Measurements from ENCODE around the gene STN1. TPM values are rescaled to one million over a fixed set of nuclear protein-coding genes. Genes with fewer than 3 reads are reported as not detected.

STN1 gene
- polyA plus RNA-seq, 1 of the 3 experiments (the other 2 are of a cell fraction) = 22.1 TPM

- Histone ChIP-seq H3K79me2 (ENCODE audit: insufficient read depth) (no peaks in the 10 kb centered on the region), H3F3A (replicated peaks; ENCODE audit: insufficient read depth) (peaks cover 10% of the 10 kb centered on the region), H3K9ac (no peak overlapping the region), H3K9me2 (no peaks in the 10 kb centered on the region), H4K20me1 (ENCODE audit: insufficient read depth) (no peaks in the 10 kb centered on the region), H3K4me3 (ENCODE audit: low read depth in 2 of 2, low read length in 1 of 2) (no peak overlapping the region), H3K36me3 (replicated peaks in 1 of 2; ENCODE audit: control insufficient read depth in 1 of 2, insufficient read depth in 2 of 2, low read length in 1 of 2) (peaks cover 38% of the 10 kb centered on the region in 2 experiments), H3K9me3 (no peaks in the 10 kb centered on the region), H3K4me1 (ENCODE audit: control insufficient read depth in 1 of 2, insufficient read depth in 2 of 2, low read depth in 1 of 2, low read length in 1 of 2) (peaks cover 2 to 19% of the 10 kb centered on the region in 2 experiments), H3K27me3 (ENCODE audit: insufficient read depth) (no peaks in the 10 kb centered on the region), H2AFZ (ENCODE audit: low read depth) (no peak overlapping the region), H3K27ac (ENCODE audit: low read depth in 2 of 2, low read length in 1 of 2) (no peak overlapping the region), H3K4me2 (no peak overlapping the region)
- 88% methylated on average over 5 of the region's 5 CpGs for WGBS (ENCODE audit: low lambda C conversion rate)
- POLR2A ChIA-PET = no interaction called here
- no peak for DNase-seq
- no peak for TF ChIP-seq REST (IDR thresholded peaks at IDR 0.05; ENCODE audit: low read depth, low read length)
- no peak for TF ChIP-seq GATA2 (CRISPR knock-in tag; IDR thresholded peaks at IDR 0.05)
- TF ChIP-seq JUND (IDR thresholded peaks at IDR 0.05) = no peak
- no peak for TF ChIP-seq FOXM1 (IDR thresholded peaks at IDR 0.05; ENCODE audit: low read depth)
- TF ChIP-seq RFX5 (IDR thresholded peaks at IDR 0.05; ENCODE audit: low read length) = no peak
- no peak for TF ChIP-seq EP300 (IDR thresholded peaks at IDR 0.05; ENCODE audit: borderline replicate concordance in 1 of 2, low read depth in 1 of 2, low read length in 1 of 2)
- no peak for TF ChIP-seq FOSL2 (IDR thresholded peaks at IDR 0.05; ENCODE audit: borderline replicate concordance, low read depth)
- TF ChIP-seq FOXJ3 (CRISPR knock-in tag; IDR thresholded peaks at IDR 0.05) = no peak
- TF ChIP-seq USF2 (IDR thresholded peaks at IDR 0.05; ENCODE audit: borderline replicate concordance, low read depth, low read length) = no peak
- no peak for TF ChIP-seq YY1 (IDR thresholded peaks at IDR 0.05; ENCODE audit: low read depth)
- no peak for TF ChIP-seq TCF12 (IDR thresholded peaks at IDR 0.05)
- no peak for TF ChIP-seq ELF1 (IDR thresholded peaks at IDR 0.05)
- TF ChIP-seq SMC3 (IDR thresholded peaks at IDR 0.05; ENCODE audit: low read depth, low read length) = no peak
- no peak for TF ChIP-seq NRF1 (IDR thresholded peaks at IDR 0.05; ENCODE audit: low read depth, low read length)
- CTCF ChIA-PET = interaction anchor here (0.6 to 3.0 kb wide), 4 partner anchors 11 to 213 kb away, joined by 3 to 15 read pairs (median 3); no protein-coding TSS in a partner anchor
These were observed 18.7 kb downstream of the STN1 start for GRCh38 chr10:103899312-103899711.

GRCh38 chr10:103897241-103897774 lies 20.7 kb downstream of the STN1 start:
- Histone ChIP-seq H3K27ac (ENCODE audit: low read depth in 2 of 2, low read length in 1 of 2) (no peak overlapping the region), H3K4me2 (no peak overlapping the region), H3K4me3 (ENCODE audit: low read depth in 2 of 2, low read length in 1 of 2) (no peak overlapping the region), H4K20me1 (ENCODE audit: insufficient read depth) (no peaks in the 10 kb centered on the region), H3F3A (replicated peaks; ENCODE audit: insufficient read depth) (peaks cover 10% of the 10 kb centered on the region), H2AFZ (ENCODE audit: low read depth) (no peak overlapping the region), H3K27me3 (ENCODE audit: insufficient read depth) (no peaks in the 10 kb centered on the region), H3K9ac (no peak overlapping the region), H3K79me2 (ENCODE audit: insufficient read depth) (no peaks in the 10 kb centered on the region), H3K9me2 (no peaks in the 10 kb centered on the region), H3K9me3 (no peaks in the 10 kb centered on the region), H3K4me1 (ENCODE audit: control insufficient read depth in 1 of 2, insufficient read depth in 2 of 2, low read depth in 1 of 2, low read length in 1 of 2) (peaks cover 0 to 22% of the 10 kb centered on the region in 2 experiments), H3K36me3 (replicated peaks in 1 of 2; ENCODE audit: control insufficient read depth in 1 of 2, insufficient read depth in 2 of 2, low read length in 1 of 2) (peaks cover 29 to 32% of the 10 kb centered on the region in 2 experiments)
- POLR2A ChIA-PET = no interaction called here
- CTCF ChIA-PET = interaction anchor here (0.8 to 3.0 kb wide), 3 partner anchors 9 to 181 kb away, joined by 3 to 15 read pairs (median 3); no protein-coding TSS in a partner anchor
- no peak for DNase-seq
- WGBS (ENCODE audit: low lambda C conversion rate) = 87% methylated on average over 7 of the region's 7 CpGs
- TF ChIP-seq TEAD4 (IDR thresholded peaks at IDR 0.05; ENCODE audit: borderline replicate concordance, insufficient read depth) = no peak
- no peak for TF ChIP-seq IRF3 (IDR thresholded peaks at IDR 0.05; ENCODE audit: low read depth, low read length)
- no peak for TF ChIP-seq RAD21 (IDR thresholded peaks at IDR 0.05; ENCODE audit: low read length)
- TF ChIP-seq RXRA (IDR thresholded peaks at IDR 0.05; ENCODE audit: borderline replicate concordance, low read depth) = no peak
- TF ChIP-seq FOSL2 (IDR thresholded peaks at IDR 0.05; ENCODE audit: borderline replicate concordance, low read depth) = no peak
- TF ChIP-seq PBX3 (IDR thresholded peaks at IDR 0.05) = no peak
- TF ChIP-seq RCOR1 (IDR thresholded peaks at IDR 0.05; ENCODE audit: low read length) = no peak
- no peak for TF ChIP-seq GABPA (IDR thresholded peaks at IDR 0.05; ENCODE audit: low read depth)
